RWPE2 (cell line): Measurements from ENCODE around the gene REG4.

ENCODE experiments used
- ATAC-seq: fragments of 200-7000 bp; cut with Tn5 transposase; 3 replicates; pipeline ENCODE4 v1.9.1; 2021; ENCODE audit warnings: low read depth
- DNase-seq: peaks from one replicate; pipeline ENCODE4 v3.0.0-alpha.2; 2020; ENCODE audit warnings: low spot score
- H3K27ac ChIP-seq: fragments of 450-650 bp; 2 replicates; pipeline ENCODE4 v1.5.1; 2017; ENCODE audit warnings: mild to moderate bottlenecking; ENCODE audit not compliant: poor library complexity, severe bottlenecking
- H3K27me3 ChIP-seq: fragments of 250-450 bp; sonication (Bioruptor Pico); 2 replicates; pipeline ENCODE4 v1.5.1; 2021; ENCODE audit warnings: mild to moderate bottlenecking, moderate library complexity; ENCODE audit not compliant: insufficient read depth, poor library complexity, severe bottlenecking
- H3K36me3 ChIP-seq: fragments of 250-450 bp; sonication (Bioruptor Pico); 2 replicates; pipeline ENCODE4 v1.5.1; 2020; ENCODE audit warnings: low read depth, mild to moderate bottlenecking, moderate library complexity
- H3K4me1 ChIP-seq: fragments of 250-450 bp; sonication (Bioruptor Pico); 2 replicates; pipeline ENCODE4 v1.5.1; 2021; ENCODE audit warnings: mild to moderate bottlenecking, moderate library complexity; ENCODE audit not compliant: insufficient read depth, poor library complexity, severe bottlenecking
- H3K4me3 ChIP-seq: fragments of 250-450 bp; sonication (Bioruptor Pico); 2 replicates; pipeline ENCODE4 v1.5.1; 2021; ENCODE audit warnings: mild to moderate bottlenecking, moderate library complexity; ENCODE audit not compliant: severe bottlenecking
- H3K9me3 ChIP-seq: fragments of 250-450 bp; sonication (Bioruptor Pico); 2 replicates; pipeline ENCODE4 v1.5.1; 2021; ENCODE audit warnings: mild to moderate bottlenecking, moderate library complexity; ENCODE audit not compliant: severe bottlenecking
- TF ChIP-seq, protein P1 (sequence below): fragments of 450-650 bp; IDR thresholded peaks from one replicate; pipeline ENCODE4 v1.5.1; 2017; ENCODE audit warnings: mild to moderate bottlenecking, moderate library complexity; ENCODE audit not compliant: poor library complexity, severe bottlenecking

REG4 gene

DNA sequence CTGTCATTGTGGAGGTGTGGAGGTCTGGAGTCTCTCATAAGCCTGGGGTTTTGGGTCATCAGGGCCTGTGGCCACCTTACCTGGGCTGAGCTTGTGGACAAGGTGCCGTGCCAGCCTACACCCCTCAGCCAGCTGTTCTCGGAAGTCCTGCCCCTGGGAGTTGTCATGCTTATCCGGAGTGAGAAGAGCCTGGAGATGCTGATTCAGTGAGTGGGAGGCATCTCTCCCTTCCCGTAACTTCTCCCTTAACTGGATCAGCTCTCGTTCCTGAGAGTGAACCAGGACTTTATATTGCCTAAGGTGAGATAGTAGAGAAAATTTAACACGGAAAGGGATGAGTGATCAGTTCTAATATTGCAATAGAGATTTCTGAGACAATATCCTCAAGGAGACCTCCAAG lies 30.0 kb upstream of the REG4 start:
- H3K27me3 ChIP-seq, result no peaks in the 10 kb centered on the region
- ATAC-seq, result no peak
- no peak overlapping the region for H3K4me3 ChIP-seq
- H3K4me1 ChIP-seq, result no peaks in the 10 kb centered on the region
- no peaks in the 10 kb centered on the region for H3K36me3 ChIP-seq
- no peaks in the 10 kb centered on the region for H3K9me3 ChIP-seq
- DNase-seq, result no peak
- H3K27ac ChIP-seq, result no peak overlapping the region
- TF ChIP-seq, protein P1, sequence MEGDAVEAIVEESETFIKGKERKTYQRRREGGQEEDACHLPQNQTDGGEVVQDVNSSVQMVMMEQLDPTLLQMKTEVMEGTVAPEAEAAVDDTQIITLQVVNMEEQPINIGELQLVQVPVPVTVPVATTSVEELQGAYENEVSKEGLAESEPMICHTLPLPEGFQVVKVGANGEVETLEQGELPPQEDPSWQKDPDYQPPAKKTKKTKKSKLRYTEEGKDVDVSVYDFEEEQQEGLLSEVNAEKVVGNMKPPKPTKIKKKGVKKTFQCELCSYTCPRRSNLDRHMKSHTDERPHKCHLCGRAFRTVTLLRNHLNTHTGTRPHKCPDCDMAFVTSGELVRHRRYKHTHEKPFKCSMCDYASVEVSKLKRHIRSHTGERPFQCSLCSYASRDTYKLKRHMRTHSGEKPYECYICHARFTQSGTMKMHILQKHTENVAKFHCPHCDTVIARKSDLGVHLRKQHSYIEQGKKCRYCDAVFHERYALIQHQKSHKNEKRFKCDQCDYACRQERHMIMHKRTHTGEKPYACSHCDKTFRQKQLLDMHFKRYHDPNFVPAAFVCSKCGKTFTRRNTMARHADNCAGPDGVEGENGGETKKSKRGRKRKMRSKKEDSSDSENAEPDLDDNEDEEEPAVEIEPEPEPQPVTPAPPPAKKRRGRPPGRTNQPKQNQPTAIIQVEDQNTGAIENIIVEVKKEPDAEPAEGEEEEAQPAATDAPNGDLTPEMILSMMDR, result no peak

DNA sequence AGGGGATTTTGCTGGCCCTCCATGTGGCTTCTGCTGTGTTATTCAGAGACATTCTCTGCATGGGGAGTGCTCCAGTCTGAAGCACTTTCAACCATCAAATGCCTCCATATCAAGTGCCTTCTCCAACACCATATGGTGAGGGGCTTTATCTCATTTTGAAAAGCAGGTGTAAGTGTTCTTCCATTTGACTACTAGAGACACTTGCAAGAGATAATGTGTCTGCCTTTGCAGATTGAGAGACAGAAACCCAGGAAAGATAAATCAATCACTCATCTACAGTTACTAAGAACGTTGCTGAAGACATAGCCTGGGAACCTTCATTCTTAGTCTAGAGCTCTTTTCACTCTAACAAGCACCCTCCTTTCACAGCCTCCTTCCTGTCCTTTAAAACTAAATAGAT lies 29.5 kb upstream of the REG4 start:
- H3K27ac ChIP-seq, result no peak overlapping the region
- H3K36me3 ChIP-seq, result no peaks in the 10 kb centered on the region
- H3K4me1 ChIP-seq, result no peaks in the 10 kb centered on the region
- TF ChIP-seq, protein P1, result no peak
- H3K27me3 ChIP-seq, result no peaks in the 10 kb centered on the region
- DNase-seq (no peak), ATAC-seq (no peak)
- H3K4me3 ChIP-seq, result no peak overlapping the region
- no peaks in the 10 kb centered on the region for H3K9me3 ChIP-seq

DNA sequence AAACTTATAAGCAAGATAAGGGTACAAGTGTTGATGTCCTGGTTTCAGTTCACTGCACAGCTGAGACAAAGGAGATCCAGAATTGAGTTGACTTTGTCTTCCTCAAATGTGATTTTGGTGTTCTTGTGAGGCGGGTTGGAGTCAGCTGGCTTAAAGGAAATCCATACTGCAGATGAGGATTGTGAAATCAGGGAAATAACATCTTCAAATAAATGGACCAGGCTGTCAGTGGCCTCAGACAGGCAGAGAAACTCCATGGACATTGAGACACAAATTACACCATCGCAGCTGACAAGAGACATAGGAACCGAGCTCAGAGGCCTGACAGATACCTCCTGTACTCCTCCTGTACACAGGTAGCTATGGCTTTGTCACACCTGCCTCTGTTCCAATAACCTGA lies 27.0 kb upstream of the REG4 start:
- Histone ChIP-seq H3K4me3 (no peak overlapping the region), H3K36me3 (no peaks in the 10 kb centered on the region), H3K4me1 (no peaks in the 10 kb centered on the region), H3K9me3 (no peaks in the 10 kb centered on the region), H3K27ac (no peak overlapping the region), H3K27me3 (peaks cover 2% of the 10 kb centered on the region)
- TF ChIP-seq, protein P1, result no peak
- ATAC-seq (no peak), DNase-seq (no peak)

DNA sequence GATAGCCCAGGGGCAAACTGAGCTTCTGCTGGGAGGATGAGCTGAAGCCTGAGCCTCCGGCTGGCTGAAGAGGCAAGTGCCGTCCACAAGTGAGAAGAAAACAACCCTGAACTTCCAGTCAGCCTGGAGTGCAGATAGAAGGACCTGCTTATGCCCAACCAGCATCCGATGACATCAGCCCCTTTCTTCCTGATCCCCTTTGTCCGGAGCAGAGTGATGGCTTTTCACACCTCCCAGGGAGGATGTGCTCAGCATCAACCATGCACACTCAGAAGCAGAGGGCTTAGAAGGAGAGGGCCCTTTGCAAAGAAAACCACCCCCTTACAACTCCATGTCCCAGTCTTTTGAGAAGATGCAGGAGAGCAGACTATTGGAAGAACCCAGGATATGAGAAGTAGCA lies 23.7 kb upstream of the REG4 start:
- Histone ChIP-seq H3K9me3 (no peaks in the 10 kb centered on the region), H3K27me3 (peaks cover 3% of the 10 kb centered on the region), H3K36me3 (no peaks in the 10 kb centered on the region), H3K4me1 (no peaks in the 10 kb centered on the region), H3K4me3 (no peak overlapping the region), H3K27ac (no peak overlapping the region)
- ATAC-seq (no peak), DNase-seq (no peak)
- TF ChIP-seq, protein P1, result no peak

DNA sequence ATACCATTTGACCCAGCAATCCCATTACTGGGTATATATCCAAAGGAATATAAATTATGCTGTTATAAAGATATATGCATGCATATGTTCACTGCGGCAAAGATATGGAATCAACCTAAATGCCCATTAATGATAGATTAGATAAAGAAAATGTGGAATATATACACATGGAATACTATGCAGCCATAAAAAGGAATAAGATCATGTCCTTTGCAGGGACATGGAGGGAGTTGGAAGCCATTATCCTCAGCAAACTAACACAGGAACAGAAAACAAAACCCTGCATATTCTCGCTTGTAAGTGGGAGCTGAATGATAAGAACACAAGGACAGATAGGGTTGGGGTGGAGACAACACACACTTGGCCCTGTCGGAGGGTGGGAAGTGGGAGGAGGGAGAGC lies 19.8 kb upstream of the REG4 start:
- H3K36me3 ChIP-seq, result no peaks in the 10 kb centered on the region
- H3K27me3 ChIP-seq, result peaks cover 3% of the 10 kb centered on the region
- H3K4me3 ChIP-seq, result no peak overlapping the region
- TF ChIP-seq, protein P1, result no peak
- ATAC-seq (no peak), DNase-seq (no peak)
- no peaks in the 10 kb centered on the region for H3K4me1 ChIP-seq
- no peaks in the 10 kb centered on the region for H3K9me3 ChIP-seq
- H3K27ac ChIP-seq, result no peak overlapping the region
